HG03520 (cell line): Measurements from ENCODE around the gene NID2.

Source experiments
- ATAC-seq: cut with Tn5 transposase; IDR thresholded peaks from one replicate; pipeline ENCODE4 v1.9.1; 2021; ENCODE audit warnings: mild to moderate bottlenecking, moderate library complexity; ENCODE audit not compliant: unreplicated experiment

The NID2 gene

DNA sequence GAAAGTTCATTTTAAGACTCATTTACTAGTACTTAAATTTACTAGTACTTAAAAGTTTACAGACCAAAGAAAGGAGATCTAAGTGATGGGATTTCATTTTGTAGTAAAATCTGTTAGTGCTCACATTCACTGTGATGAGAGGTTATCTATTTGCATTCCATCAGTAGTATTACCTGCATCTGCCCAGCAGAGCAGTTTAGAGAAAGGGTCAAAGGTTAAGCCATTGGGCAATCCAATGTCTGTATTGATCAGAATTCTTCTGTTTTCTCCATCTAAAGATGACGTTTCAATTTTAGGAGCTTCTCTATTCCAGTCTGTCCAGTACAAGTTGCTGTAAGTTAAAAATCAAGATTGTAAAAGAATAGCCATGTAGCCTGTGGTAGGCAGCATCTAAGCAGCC lies 61.2 kb downstream of the NID2 start:
- ATAC-seq = no peak

DNA sequence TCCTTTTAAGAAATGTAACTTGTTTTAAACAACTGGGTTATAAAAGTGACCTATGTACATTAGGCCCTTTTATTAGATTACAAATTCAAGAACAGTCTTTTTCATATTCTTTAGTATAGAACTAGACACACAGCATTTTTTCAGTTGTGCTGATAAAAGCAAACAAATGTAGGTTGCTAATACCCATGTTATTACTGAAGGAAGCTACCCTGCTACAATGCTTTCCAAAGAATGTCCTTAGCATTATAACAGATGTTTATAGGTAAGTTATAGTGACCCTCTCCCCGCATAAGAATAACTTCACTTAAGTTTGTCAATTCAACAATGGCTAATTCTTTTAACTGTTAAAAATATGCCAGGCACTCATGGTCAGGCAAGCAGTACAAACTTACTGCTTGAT lies 61.6 kb downstream of the NID2 start:
- no peak for ATAC-seq

DNA sequence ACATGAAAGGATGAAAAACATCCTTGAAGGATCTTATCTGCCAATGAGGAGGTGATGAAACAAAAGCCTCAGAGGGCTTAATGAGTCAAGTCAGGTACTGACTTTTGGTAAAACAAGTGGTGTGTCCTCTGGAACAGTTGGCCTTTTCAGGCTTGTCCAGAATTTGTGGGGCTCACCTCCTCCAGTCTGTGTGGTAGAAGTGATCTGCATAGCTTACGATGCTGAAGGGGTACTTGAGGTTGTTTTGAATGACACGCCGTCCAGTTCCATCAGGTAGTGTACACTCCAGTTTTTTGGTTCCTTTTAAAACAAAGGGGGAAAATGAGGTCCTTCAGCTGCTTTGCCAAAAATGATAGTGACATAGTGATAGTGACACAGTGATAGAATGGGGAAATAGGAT lies 62.5 kb downstream of the NID2 start:
- no peak for ATAC-seq

DNA sequence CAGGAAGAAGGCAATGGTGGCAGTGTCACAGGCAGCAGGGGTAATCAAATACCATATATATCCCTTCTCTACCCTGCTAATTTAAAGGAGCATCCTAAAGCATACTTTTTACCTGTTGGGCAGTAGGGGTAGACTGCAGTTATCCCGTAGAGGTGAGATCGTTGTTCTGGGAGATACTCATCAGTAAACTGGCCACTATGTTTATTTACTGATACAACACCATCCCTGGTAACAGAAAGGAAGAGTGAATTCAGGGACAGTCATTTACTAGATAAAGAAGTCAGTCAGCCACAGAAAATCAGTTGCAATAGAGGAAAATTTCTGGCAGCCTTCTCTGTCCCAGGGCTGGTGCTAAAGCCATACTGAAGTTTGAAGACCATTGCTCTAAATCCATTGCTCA lies 63.2 kb downstream of the NID2 start:
- ATAC-seq = no peak

DNA sequence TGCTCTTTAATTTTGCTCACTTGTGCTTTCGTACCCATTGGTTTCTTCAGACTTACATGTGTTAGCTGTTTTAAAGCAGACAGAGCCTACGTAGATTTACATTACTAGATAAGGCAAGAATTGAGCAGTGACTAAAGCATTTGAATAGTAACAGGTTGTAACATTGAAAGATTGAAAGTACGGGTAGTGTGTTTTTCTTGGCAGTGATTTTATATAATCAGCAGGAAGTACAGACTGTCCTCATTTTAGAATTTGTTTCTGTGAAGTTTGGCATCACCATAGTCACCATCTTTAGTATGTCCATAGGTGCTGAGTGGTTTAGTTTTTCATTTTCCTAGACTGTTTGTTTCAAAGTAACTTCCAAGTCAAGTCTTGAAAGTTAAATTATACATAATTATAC lies 65.5 kb downstream of the NID2 start:
- ATAC-seq = no peak

DNA sequence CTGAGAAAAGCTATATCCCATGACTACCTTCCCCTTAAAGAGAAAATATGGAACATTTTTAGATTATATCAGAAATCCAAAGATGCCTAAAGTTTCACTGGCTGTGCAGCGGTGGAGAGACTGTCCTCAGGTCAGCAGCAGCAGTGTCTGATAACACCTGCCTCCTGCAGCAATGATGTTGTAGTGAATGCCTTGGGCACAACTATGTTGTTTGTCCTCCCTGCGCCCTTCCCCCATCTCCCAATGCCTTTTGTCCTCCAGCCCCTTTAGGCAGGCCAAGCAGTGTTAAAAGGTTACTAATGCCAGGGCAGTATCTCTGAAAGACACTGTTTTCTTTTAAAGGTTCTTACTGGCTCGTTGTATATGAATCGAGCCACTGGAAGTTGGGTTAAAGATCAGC lies 66.3 kb downstream of the NID2 start:
- ATAC-seq = no peak

DNA sequence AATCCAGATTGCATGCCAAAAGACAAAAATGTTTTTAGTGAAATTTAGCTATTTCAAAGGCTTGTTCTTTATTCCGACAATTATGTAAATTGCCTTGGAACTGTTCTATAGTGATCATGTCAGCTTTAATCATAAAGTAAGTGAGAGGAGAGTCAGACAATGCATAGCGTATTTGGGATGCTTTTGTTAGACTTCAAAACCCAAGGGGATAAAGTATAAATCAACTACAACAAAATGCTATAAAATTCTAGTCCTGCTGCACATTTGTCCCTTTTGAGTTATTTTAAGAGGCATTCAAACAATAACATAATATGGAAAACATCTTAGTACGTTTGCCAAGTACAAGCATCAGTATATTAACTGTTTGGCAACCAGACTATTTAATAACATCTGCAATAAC lies 68.2 kb downstream of the NID2 start:
- ATAC-seq = no peak

DNA sequence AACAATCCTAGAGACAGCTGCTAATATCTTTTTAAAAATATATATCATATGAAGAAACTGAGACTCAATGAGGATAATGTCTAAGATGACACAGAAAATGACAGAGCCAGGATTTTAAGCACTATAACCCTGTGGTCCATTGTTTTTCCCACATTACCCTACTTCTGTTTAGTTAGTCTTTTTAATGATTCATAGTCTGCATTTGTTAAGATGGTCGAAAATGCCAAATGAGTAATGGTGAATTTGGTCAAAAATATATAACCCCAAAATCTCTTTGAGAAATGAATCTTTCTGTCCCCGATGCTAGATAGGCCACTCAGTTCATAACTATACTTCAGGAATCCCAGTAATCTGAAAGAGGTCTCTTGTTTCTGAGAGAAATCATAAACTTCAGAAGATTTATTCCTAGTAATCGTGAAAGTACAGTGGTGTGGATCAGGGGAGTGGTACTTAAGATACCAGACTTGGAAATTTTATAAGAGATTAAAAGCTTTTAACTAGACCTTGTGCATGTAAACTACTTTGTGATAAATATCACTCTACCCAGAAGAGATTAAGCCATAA lies 68.8 kb downstream of the NID2 start:
- ATAC-seq = no peak

DNA sequence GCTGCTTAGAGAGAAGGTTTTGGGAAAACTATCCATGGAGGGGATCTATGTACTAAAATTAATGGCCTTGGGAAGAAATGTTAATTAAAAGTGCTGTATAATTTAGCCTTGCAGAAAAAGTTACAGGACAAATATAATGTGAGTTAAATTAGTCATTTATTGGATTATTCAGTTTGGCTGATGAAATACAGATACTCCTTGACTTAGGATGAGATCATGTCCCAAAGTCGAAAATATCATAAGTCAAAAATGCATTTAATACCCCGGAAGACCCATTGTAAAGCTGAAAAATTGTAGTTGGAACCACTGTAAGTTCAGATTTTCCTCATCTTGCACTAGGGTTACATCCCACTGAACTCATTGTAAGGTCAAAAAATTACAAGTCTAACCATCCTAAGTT lies 69.8 kb downstream of the NID2 start:
- ATAC-seq = no peak

DNA sequence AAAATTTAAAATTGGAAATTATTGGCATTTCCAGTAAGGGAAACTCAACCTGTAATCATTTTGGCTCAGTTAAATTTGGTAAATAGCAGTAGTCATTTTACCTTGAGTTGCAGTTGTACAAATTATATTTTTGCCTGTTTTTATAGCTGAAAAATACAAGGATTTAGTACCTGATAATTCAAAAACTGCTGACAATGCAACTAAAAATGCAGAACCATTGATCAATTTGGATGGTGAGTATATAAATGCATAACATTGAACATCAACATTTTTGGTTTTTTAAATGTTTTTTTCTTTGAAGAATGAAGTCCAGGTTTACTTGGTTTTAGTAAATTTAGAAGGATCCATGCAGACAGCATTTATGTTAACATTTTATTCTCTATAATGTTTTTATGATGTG lies 70.5 kb downstream of the NID2 start:
- ATAC-seq = no peak

DNA sequence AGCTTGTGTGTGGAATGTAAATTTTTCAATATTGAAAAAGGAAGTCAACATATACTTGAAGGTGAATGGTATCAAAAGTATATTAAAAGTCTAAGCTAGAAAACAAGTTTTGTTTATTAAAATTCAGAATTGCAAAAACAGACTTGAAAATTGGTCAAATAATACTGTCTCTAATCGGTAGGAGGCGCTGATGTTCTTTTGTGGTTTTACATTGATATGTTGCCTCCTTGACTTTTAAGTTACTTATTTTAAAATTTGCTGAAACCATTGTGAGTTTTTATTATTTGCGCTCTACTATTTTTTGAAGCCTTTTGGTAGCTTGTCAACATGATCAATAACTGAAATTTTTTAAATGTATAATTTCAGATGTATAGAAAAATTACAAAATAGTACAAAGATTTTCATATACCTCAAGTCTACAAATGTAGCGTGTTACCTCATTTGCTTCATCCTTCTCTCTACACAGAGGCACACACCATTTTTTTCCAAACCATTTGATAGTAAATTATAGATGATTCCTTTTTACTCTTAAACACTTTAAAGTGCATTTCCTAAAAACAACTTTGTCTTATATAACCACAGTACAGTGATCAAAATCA lies 72.6 kb downstream of the NID2 start:
- ATAC-seq = no peak

DNA sequence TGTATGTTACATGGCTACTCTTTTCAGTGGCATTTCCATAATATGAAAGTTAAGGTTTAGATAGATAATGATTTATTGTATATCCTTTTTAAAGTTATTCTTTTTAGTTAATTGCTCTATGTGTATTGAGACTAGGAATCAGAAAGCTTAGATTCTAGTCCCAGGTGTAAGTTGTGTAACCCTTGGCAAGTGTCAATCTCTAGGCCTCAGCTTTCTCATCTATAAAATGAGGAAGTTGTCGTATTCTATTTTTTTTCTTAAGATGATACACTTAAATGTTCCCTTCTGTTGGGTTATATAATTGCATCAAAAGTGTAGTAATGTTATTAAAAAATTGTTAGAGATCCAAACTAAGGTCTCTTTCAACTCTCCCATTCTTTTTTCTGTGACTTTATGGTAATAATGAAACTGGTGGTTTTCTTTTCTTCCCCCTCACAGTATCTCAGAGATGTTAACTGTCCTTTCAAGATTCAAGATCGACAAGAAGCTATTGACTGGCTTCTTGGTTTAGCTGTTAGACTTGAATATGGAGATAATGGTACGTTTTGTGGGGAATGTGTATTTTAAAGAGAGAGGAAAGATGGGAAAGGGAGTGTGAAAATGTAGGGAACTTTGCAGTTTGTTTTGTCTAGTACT lies 75.5 kb downstream of the NID2 start:
- ATAC-seq = no peak

DNA sequence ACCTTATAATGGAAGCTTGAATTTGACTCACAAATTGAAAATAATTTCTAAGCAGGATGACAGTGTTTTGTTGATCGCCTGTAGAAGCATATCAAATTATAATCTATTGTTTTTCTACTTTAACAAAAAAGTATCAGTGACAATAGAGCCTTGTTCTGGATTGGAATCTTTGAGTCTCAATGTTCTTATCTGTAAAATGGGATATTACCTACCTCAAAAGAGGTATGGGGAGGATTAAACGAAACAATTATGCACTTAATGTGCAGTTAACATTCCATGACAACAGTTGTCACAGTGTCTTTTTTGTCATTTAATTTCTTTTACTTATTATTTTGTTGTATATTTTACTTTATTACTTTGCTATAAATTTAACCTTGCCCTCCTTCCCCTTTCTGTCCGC lies 78.4 kb downstream of the NID2 start:
- ATAC-seq = no peak

DNA sequence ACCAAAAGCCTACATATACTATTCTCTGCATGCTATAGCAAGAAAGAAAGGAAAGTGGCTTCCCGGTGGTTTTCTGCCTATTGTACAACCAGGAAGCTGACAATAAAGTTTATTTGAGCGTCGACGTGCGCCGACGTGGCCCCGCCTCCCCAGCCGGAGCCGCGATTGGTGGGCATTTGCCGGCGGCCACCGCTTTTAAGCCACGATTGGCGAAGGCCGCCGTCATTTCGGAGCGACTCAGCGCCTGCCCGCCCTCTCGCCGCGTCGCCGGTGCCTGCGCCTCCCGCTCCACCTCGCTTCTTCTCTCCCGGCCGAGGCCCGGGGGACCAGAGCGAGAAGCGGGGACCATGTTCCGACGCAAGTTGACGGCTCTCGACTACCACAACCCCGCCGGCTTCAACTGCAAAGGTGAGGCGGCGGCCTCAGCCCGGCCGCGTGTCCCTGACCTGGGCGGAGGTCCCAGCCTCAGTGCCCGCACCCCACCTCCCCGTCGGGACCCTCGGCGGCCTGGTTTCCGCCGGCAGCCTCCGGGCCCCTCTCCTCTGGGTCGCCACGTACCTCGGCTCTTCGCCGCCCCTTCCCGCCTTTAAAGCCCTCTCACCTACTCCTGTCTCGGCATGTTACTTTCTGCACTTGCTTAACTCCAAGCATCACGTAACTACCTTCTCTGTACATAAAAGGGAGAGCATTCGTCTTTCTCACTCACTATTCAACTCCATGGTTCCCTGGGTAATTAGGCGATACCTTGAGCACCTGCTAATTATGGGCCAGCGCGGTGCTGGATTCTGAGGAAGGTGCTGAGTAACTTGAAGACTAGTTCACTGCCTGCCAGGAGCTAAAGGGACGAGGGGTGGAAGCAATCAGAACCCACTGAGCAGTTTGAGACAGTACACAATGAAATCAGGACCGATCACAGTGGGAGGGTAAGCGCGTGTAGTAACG lies 79.3 kb downstream of the NID2 start, which contains the start of gene RTRAF:
Gene RTRAF, plus strand, starts transcription at position 254 of the 942 bp plus-strand sequence. Its CDS starts 94 bp downstream, at position 348.
- peak; percentile 91 for ATAC-seq

DNA sequence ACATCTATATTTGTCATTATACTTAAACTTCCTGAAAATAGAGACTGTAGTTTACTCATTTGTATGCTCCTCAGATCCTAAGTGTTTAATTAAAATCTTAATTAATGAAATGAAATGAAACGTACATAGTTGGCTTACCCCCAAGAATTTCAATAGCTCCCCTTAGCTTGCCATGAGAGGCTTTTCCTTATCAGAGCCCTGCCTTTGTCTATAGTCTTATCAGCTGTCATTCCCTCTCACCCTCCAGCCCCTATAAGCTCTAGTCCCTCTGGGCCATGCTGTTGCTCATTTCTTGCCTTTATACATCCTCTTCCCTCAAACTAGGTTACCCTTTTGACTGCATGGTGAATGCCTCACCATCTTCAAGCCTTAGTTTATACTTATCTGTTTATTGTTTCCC lies 80.6 kb downstream of the NID2 start:
- no peak for ATAC-seq

DNA sequence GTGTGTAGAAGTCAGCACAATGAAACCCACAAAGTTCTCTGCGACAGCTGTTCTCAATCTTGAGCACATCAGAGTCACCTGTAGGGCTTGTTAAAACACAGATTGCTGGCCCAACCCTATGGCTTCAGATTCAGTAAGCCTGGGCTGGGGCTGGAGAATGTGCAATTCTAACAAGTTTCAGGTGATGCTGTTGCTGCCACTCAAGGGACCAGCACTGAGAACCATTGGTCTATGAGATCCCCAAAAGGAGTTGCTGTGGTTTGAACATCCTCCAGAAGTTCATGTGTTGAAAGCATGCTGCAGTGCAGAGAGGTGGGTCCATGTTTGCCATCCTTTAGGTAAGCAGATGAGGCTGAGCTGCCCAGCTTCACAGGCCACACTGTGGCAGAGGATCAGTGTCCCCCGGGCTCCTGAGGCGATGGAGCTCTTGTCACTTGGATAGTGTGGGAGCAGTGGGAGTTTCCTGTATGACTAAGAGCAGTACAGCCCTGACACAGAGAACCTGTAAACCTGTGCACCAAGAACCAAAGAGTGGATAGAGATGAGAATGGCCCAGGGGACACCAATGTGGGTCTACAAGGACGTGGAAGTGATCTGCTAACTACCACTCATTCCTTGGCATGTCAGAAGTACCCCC lies 87.5 kb downstream of the NID2 start:
- no peak for ATAC-seq

DNA sequence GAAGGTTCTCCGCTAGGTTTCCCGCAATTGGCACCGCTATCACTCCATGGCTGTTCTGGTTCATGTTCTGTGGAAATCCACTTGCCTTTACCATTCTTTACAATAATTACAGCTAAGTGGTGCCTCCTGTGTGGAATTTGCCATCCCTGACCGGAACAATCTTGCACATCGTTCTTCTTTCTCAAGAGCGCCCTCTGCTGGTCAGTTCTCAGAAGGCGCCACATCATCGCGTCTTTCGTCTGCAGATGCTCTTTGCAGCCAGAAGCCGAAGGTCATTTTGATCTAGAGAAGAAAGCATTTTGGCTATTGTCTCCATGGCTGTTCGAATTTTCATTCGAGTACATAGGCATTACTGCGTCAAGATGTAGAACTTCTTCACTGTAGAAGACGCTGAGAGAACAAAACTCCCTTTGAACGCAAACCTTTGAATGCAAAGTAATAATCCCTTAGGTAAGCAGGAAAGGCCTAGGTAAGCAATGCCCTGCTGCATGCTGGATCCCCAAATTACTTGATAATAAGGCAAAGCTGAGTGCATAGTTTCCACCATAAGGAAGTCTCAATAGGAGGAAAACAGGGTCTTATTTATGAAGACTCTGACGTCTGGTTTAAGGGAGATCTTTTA lies 89.7 kb downstream of the NID2 start:
- ATAC-seq = no peak

DNA sequence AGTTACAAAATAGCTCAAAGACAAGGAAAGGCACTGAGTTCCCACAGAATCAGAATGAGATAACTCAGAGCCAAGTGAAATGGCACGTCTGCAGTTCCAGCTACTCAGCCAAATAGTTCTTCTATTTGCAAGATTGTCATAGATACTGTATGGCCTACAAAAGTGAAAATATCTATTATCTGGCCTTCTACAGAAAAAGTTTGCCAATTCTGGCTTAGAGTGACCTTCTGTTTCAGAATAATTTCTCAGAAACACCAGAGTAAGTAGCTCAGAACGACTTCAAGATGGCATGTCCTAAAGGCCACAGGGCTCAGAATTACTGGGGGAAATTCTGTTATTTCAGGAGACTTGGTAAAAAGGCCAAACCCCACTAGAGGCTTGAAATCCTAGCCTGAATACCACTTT lies 90.2 kb downstream of the NID2 start:
- ATAC-seq = no peak

DNA sequence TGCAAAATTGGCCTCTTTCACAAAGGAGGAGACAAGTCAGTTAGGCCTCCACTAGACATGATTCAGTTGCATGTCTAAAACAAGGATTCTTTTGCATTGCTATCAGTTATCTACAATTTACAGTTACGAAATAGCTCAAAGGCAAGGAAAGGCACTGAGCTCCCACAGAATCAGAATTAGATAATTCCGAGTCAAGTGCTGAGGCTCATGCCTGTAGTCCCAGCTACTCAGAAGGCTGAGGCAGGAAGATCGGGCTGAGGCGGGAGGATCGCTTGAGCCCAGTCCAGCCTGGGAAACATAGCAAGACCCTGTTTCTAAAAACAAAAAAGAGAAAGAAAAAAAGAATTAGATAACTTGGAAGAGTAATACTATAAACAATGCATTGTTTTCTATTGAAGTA lies 91.8 kb downstream of the NID2 start:
- no peak for ATAC-seq

DNA sequence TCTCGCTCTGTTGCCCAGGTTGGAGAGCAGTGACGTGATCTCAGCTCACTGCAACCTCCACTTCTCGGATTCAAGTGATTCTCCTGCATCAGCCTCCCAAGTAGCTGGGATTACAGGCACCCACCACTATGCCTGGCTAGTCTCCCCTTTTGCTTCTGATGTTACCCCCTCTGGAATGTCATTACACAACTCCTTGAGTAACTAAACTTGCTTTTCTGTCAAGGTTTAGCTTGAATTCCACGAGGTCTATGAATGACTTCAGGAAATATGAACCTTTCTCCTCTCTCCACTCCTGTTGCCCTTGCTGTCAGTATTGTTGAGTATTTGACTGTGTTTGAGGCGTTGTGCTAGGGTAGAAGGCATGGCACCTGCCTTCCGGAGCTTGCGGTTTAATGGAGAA lies 96.3 kb downstream of the NID2 start:
- ATAC-seq = no peak
